ENCODE results near the gene ADAM12.

Gene ADAM12

GRCh38 chr10:126387931-126388911 lies at the start of gene ADAM12:
TSS of gene ADAM12 (minus strand) at chr10:126388477. CDS start at chr10:126388145, 332 bp downstream.
- peak; percentile 59 for DNase-seq

- no peak for DNase-seq
Observed at GRCh38 chr10:126437635-126438406, 49.5 kb upstream of the ADAM12 start.

GRCh38 chr10:126434235-126434634 lies 46.0 kb upstream of the ADAM12 start:
- DNase-seq = no peak

- DNase-seq = no peak
Observed at GRCh38 chr10:126433351-126433750, 45.1 kb upstream of the ADAM12 start.

- no peak for DNase-seq
Observed at GRCh38 chr10:126432507-126432906, 44.2 kb upstream of the ADAM12 start.

GRCh38 chr10:126431816-126432215 lies 43.5 kb upstream of the ADAM12 start:
- no peak for DNase-seq

GRCh38 chr10:126430512-126430911 lies 42.2 kb upstream of the ADAM12 start:
- DNase-seq = no peak

- DNase-seq = no peak
Observed at GRCh38 chr10:126429275-126429674, 41.0 kb upstream of the ADAM12 start.

- DNase-seq = no peak
Observed at GRCh38 chr10:126425489-126426065, 37.3 kb upstream of the ADAM12 start.

GRCh38 chr10:126425032-126425431 lies 36.8 kb upstream of the ADAM12 start:
- no peak for DNase-seq

GRCh38 chr10:126423732-126424491 lies 35.6 kb upstream of the ADAM12 start:
- no peak for DNase-seq

- DNase-seq = peak; percentile 22
Observed at GRCh38 chr10:126422567-126422966, 34.3 kb upstream of the ADAM12 start.

GRCh38 chr10:126421756-126422256 lies 33.5 kb upstream of the ADAM12 start:
- peak; percentile 89 for DNase-seq

GRCh38 chr10:126420567-126421300 lies 32.5 kb upstream of the ADAM12 start:
- no peak for DNase-seq

GRCh38 chr10:126417220-126417825 lies 29.0 kb upstream of the ADAM12 start:
- no peak for DNase-seq

- no peak for DNase-seq
Observed at GRCh38 chr10:126409821-126410220, 21.5 kb upstream of the ADAM12 start.

GRCh38 chr10:126408953-126409641 lies 20.8 kb upstream of the ADAM12 start:
- no peak for DNase-seq

- no peak for DNase-seq
Observed at GRCh38 chr10:126407831-126408230, 19.6 kb upstream of the ADAM12 start.

- DNase-seq = no peak
Observed at GRCh38 chr10:126405239-126405775, 17.0 kb upstream of the ADAM12 start.
